Adrenal gland (tissue), 5 donors: ENCODE results near the gene RNASE2.
"Not testable (repeated sequence)": the region's sequence is repeated elsewhere in the genome, so short reads cannot be mapped to it uniquely, and the experiment has no call there.

Experiments used
- POLR2A ChIP-seq, 2 donors: fragments of 450-650 bp; IDR thresholded peaks; one replicate each; pipeline ENCODE4 v1.6.1; 2017; ENCODE audit warnings: antibody characterized with exemption in 2 of 2, mild to moderate bottlenecking in 2 of 2, moderate library complexity in 1 of 2
- TF ChIP-seq, protein P1 (sequence below), 6 experiments: fragments of 450-650 bp in 4 of 6; fragments of 200-600 bp in 2 of 6; sonication (generic) in 1 of 6; IDR thresholded peaks; 1 replicate in 5 of 6; 2 replicates in 1 of 6; pipeline versions ENCODE4 v1.5.1 to v1.8.0; 2016 to 2021; ENCODE audit warnings: antibody characterized with exemption in 6 of 6, mild to moderate bottlenecking in 2 of 6, moderate library complexity in 1 of 6
- donor health status: DM: no; HTN: no; CAD: no.

GRCh38 chr14:20954736-20955537 is at the start of gene RNASE2:
- TF ChIP-seq, protein P1, sequence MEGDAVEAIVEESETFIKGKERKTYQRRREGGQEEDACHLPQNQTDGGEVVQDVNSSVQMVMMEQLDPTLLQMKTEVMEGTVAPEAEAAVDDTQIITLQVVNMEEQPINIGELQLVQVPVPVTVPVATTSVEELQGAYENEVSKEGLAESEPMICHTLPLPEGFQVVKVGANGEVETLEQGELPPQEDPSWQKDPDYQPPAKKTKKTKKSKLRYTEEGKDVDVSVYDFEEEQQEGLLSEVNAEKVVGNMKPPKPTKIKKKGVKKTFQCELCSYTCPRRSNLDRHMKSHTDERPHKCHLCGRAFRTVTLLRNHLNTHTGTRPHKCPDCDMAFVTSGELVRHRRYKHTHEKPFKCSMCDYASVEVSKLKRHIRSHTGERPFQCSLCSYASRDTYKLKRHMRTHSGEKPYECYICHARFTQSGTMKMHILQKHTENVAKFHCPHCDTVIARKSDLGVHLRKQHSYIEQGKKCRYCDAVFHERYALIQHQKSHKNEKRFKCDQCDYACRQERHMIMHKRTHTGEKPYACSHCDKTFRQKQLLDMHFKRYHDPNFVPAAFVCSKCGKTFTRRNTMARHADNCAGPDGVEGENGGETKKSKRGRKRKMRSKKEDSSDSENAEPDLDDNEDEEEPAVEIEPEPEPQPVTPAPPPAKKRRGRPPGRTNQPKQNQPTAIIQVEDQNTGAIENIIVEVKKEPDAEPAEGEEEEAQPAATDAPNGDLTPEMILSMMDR (IDR thresholded peaks at IDR 0.05) = not testable (repeated sequence)
- not testable (repeated sequence) for TF ChIP-seq POLR2A (IDR thresholded peaks at IDR 0.05)
